K562 (cell line): Measurements from ENCODE around the gene RFPL1. TPM values are rescaled to one million over a fixed set of nuclear protein-coding genes. Genes with fewer than 3 reads are reported as not detected.
A peak's percentile ranks its signal among the peaks of the same experiment; 100 is the strongest.

Experiments used
- ATAC-seq: fragments of 200-7000 bp; cut with Tn5 transposase; 3 replicates; pipeline ENCODE4 v1.9.1; 2020; ENCODE audit warnings: moderate library complexity
- BruUV-seq: library from RNA; stranded (reverse); fragments of 400-500 nt; replicated peaks from 2 replicates; lab custom pipeline; 2021; lab: Mats Ljungman, UMichigan
- CTCF ChIA-PET: fragments of 300-600 bp; formaldehyde crosslinking; extraction: SDS; loops from one replicate; lab custom pipeline; 2021; ENCODE audit warnings: low intra/inter-chr PET ratio; lab: Yijun Ruan, JAX
- POLR2A ChIA-PET: fragments of 300-600, 350-650 bp; sonication (Branson Sonifier 250); formaldehyde crosslinking; extraction: SDS; loops from one replicate; lab custom pipeline; 2021; ENCODE audit warnings: antibody characterized with exemption, inconsistent platforms; lab: Yijun Ruan, JAX
- DNase-seq, 4 experiments: peaks; one replicate each; pipeline versions ENCODE4 v3.0.0 to v3.0.0-alpha.2; 2011 to 2018; ENCODE audit warnings: low spot score in 3 of 4, mixed read lengths in 3 of 4; ENCODE audit errors: extremely low read depth in 1 of 4
- FAIRE-seq: peaks from 2 replicates; lab custom pipeline; 2011; peaks lifted over from hg19 to GRCh38; lab: Jason Lieb, UNC
- H2AFZ ChIP-seq: 2 replicates; pipeline ENCODE4 v1.6.0; 2011; ENCODE audit warnings: low read depth, low read length, control low read depth, inconsistent platforms
- H3K27ac ChIP-seq: fragments of 200-600 bp; 3 replicates; pipeline ENCODE4 v1.8.0; 2011; ENCODE audit warnings: low read depth, mild to moderate bottlenecking, control low read depth, inconsistent platforms, low read length, moderate library complexity, mixed read lengths; ENCODE audit errors: extremely low read depth
- H3K27me3 ChIP-seq, 2 experiments: fragments of 300-600 bp in 1 of 2; 2 replicates in 1 of 2; 3 replicates in 1 of 2; pipeline versions ENCODE4 v1.6.0 to v1.8.0; 2011; ENCODE audit warnings: inconsistent platforms in 2 of 2, low read length in 2 of 2, mild to moderate bottlenecking in 1 of 2, mixed read lengths in 1 of 2, moderate library complexity in 1 of 2; ENCODE audit not compliant: control insufficient read depth in 2 of 2, insufficient read depth in 2 of 2
- H3K36me3 ChIP-seq: fragments of 300-600 bp; 3 replicates; pipeline ENCODE4 v1.8.0; 2011; ENCODE audit warnings: mild to moderate bottlenecking, low read length, inconsistent platforms; ENCODE audit not compliant: control insufficient read depth, insufficient read depth
- H3K4me1 ChIP-seq, 2 experiments: fragments of 200-600 bp in 1 of 2; replicated peaks in 1 of 2; 2 replicates in 1 of 2; 3 replicates in 1 of 2; pipeline versions ENCODE4 v1.5.1 to v1.8.0; 2011; ENCODE audit warnings: inconsistent platforms in 2 of 2, low read length in 2 of 2, mild to moderate bottlenecking in 1 of 2, mixed read lengths in 1 of 2, moderate library complexity in 1 of 2; ENCODE audit not compliant: control insufficient read depth in 2 of 2, insufficient read depth in 2 of 2
- H3K4me2 ChIP-seq: 2 replicates; pipeline ENCODE4 v1.6.1; 2011; ENCODE audit warnings: low read length, control low read depth, inconsistent platforms, mixed read lengths; ENCODE audit not compliant: insufficient read depth
- H3K4me3 ChIP-seq: fragments of 200-600 bp; sonication (generic), shearing (Covaris generic); 2 replicates; pipeline ENCODE4 v1.5.1; 2016; ENCODE audit warnings: control low read depth, inconsistent platforms
- H3K79me2 ChIP-seq: fragments of 200-600 bp; 3 replicates; pipeline ENCODE4 v1.8.0; 2011; ENCODE audit warnings: low read length, inconsistent platforms; ENCODE audit not compliant: control insufficient read depth, insufficient read depth
- H3K9ac ChIP-seq, 2 experiments: 2 replicates each; pipeline versions ENCODE4 v1.6.0 to v1.6.1; 2011; ENCODE audit warnings: low read depth in 2 of 2, low read length in 2 of 2, control low read depth in 1 of 2, inconsistent platforms in 1 of 2, mild to moderate bottlenecking in 1 of 2, mixed read lengths in 1 of 2; ENCODE audit not compliant: insufficient read depth in 1 of 2
- H3K9me1 ChIP-seq: one replicate; pipeline ENCODE4 v1.6.0; 2011; ENCODE audit warnings: inconsistent platforms, mild to moderate bottlenecking, low read length, moderate library complexity; ENCODE audit not compliant: control insufficient read depth, insufficient read depth
- H3K9me3 ChIP-seq: replicated peaks from 2 replicates; pipeline ENCODE4 v1.5.1; 2011; ENCODE audit warnings: low read depth, low read length, inconsistent platforms; ENCODE audit not compliant: control insufficient read depth, insufficient read depth
- H4K20me1 ChIP-seq: replicated peaks from 2 replicates; pipeline ENCODE4 v1.6.1; 2011; ENCODE audit warnings: low read length, inconsistent platforms, mixed read lengths; ENCODE audit not compliant: control insufficient read depth, insufficient read depth
- ZBTB40 ChIP-seq, 2 experiments: fragments of 450-650 bp in 1 of 2; sonication (generic) in 1 of 2; formaldehyde crosslinking in 1 of 2; IDR thresholded peaks; 2 replicates each; pipeline versions ENCODE4 v1.7.1 to v1.9.0; 2016 to 2022; ENCODE audit warnings: inconsistent platforms in 1 of 2, mild to moderate bottlenecking in 1 of 2, missing genetic modification reagents in 1 of 2
- ZNF134 ChIP-seq: fragments of 250-450 bp; sonication (Bioruptor Pico); conservative IDR thresholded peaks from 2 replicates; pipeline ENCODE4 v1.4.0; 2020
- WGBS: fragments of 100-300 bp; shearing (Covaris generic); methylation state at CpG from one replicate; pipeline ENCODE4 v1.1.6; 2016; ENCODE audit warnings: low coverage, mixed read lengths; ENCODE audit not compliant: insufficient coverage; ENCODE audit errors: missing lambda C conversion rate; 5-methylcytosine and 5-hydroxymethylcytosine counted together
- in situ Hi-C: fragments of 300-500 bp; cut with MboI; formaldehyde crosslinking; loops from 4 replicates; pipeline ENCODE4 v1.15.0; 2018; ENCODE audit warnings: inconsistent platforms, mixed read lengths
- intact Hi-C: fragments of 100-400 bp; cut with micrococcal nuclease; formaldehyde crosslinking; loops from 2 replicates; pipeline ENCODE4 v1.14.2; 2022
- polyA plus RNA-seq, 8 experiments: library from polyadenylated mRNA; depleted of rRNA in 4 of 8; stranded (reverse) in 5 of 8; unstranded in 3 of 8; fragments of >200 nt; fragmentation: Nextera tagmentation in 2 of 8; fragmentation: Illumina TruSeq in 1 of 8; extraction: Ambion mirVana in 2 of 8; extraction: Trizol in 1 of 8; gene quantifications; 2 replicates each; pipeline versions ENCODE4 v1.2.1 to v1.2.3, GENCODE V29; 2011 to 2014; ENCODE audit warnings: inconsistent platforms in 1 of 8, missing spikeins in 1 of 8
- total RNA-seq, 7 experiments: library from RNA; depleted of rRNA in 6 of 7; stranded (reverse); fragments of >200 nt in 6 of 7; fragmentation: Illumina TruSeq in 2 of 7; extraction: Trizol in 2 of 7; gene quantifications; 2 replicates each; pipeline versions ENCODE4 v1.2.1 to v1.2.3, GENCODE V29; 2011 to 2021; ENCODE audit warnings: low replicate concordance in 1 of 7

RFPL1 gene
- total and polyA plus RNA-seq, 9 of the 15 experiments (the other 6 are each of a cell fraction or from before 2014, with no cell fraction given) = not detected

- intact Hi-C loops (no loop called here), in situ Hi-C loops (no loop called here)
- H2AFZ ChIP-seq = no peak overlapping the region
- DNase-seq = no peak
- no peak overlapping the region for H3K4me2 ChIP-seq
- no peaks in the 10 kb centered on the region for H3K36me3 ChIP-seq
- no peaks in the 10 kb centered on the region for H3K9me3 ChIP-seq
- H4K20me1 ChIP-seq = no peaks in the 10 kb centered on the region
- ChIA-PET POLR2A (no interaction called here), CTCF (no interaction called here)
- no TSS peak for BruUV-seq
- H3K4me1 ChIP-seq = no peaks in the 10 kb centered on the region
- ATAC-seq = no peak
- H3K9me1 ChIP-seq = no peaks in the 10 kb centered on the region
- TF ChIP-seq ZBTB40 (IDR thresholded peaks at IDR 0.05) (peak; percentile 17; the same call in 1 of the 2 replicates), ZBTB40 (CRISPR knock-in tag; IDR thresholded peaks at IDR 0.05) (no peak), ZNF134 (no peak)
- H3K4me3 ChIP-seq = no peak overlapping the region
- 7% methylated on average over 6 of the region's 6 CpGs for WGBS
- H3K79me2 ChIP-seq = no peaks in the 10 kb centered on the region
- H3K27ac ChIP-seq = no peak overlapping the region
- no peak overlapping the region for H3K9ac ChIP-seq
- no peaks in the 10 kb centered on the region; a peak in 2 of 5 replicates for H3K27me3 ChIP-seq
- no peak for FAIRE-seq
Measured at GRCh38 chr22:29443452-29443851, 5.1 kb downstream of the RFPL1 start.
